T-helper 2 cell treated with Interferon-gamma antibody and Interleukin-4, amounts not matched to agents 5 μg/mL and 100 μg/mL, for 36 hours (primary cell): ENCODE data around the gene USP37.

Experiments
- DNase-seq: peaks from one replicate; pipeline ENCODE4 v3.0.0; 2021; ENCODE audit warnings: low spot score
- H3K27ac Mint-ChIP-seq: one replicate; pipeline ENCODE4 v1.8.0; 2021; ENCODE audit warnings: mild to moderate bottlenecking, mixed read lengths
- H3K27me3 Mint-ChIP-seq: one replicate; pipeline ENCODE4 v1.8.0; 2021; ENCODE audit warnings: low read depth, mixed read lengths
- H3K36me3 Mint-ChIP-seq: one replicate; pipeline ENCODE4 v1.8.0; 2021; ENCODE audit warnings: low read depth, mixed read lengths
- H3K4me1 Mint-ChIP-seq: one replicate; pipeline ENCODE4 v1.8.0; 2021; ENCODE audit warnings: low read depth, mixed read lengths
- H3K4me3 Mint-ChIP-seq: one replicate; pipeline ENCODE4 v1.8.0; 2022; ENCODE audit warnings: mild to moderate bottlenecking, moderate library complexity, mixed read lengths
- H3K9me3 Mint-ChIP-seq: one replicate; pipeline ENCODE4 v1.8.0; 2021; ENCODE audit warnings: mixed read lengths

The USP37 gene

GRCh38 chr2:218422403-218423086 is 145.6 kb downstream of the USP37 start:
- H3K36me3 Mint-ChIP-seq: no peaks in the 10 kb centered on the region
- DNase-seq: no peak
- H3K4me1 Mint-ChIP-seq: no peaks in the 10 kb centered on the region
- no peak overlapping the region for H3K27ac Mint-ChIP-seq
- H3K9me3 Mint-ChIP-seq: no peaks in the 10 kb centered on the region
- H3K4me3 Mint-ChIP-seq: no peak overlapping the region
- no peaks in the 10 kb centered on the region for H3K27me3 Mint-ChIP-seq

GRCh38 chr2:218421027-218421426 is 147.1 kb downstream of the USP37 start:
- Mint-ChIP-seq H3K4me1 (no peaks in the 10 kb centered on the region), H3K9me3 (no peaks in the 10 kb centered on the region), H3K27me3 (no peaks in the 10 kb centered on the region), H3K36me3 (no peaks in the 10 kb centered on the region), H3K27ac (no peak overlapping the region), H3K4me3 (no peak overlapping the region)
- DNase-seq: no peak

GRCh38 chr2:218419630-218420216 is 148.4 kb downstream of the USP37 start:
- Mint-ChIP-seq H3K4me1 (no peaks in the 10 kb centered on the region), H3K36me3 (no peaks in the 10 kb centered on the region), H3K4me3 (no peak overlapping the region), H3K27me3 (no peaks in the 10 kb centered on the region), H3K9me3 (no peaks in the 10 kb centered on the region), H3K27ac (no peak overlapping the region)
- no peak for DNase-seq

- Mint-ChIP-seq H3K4me1 (no peaks in the 10 kb centered on the region), H3K36me3 (no peaks in the 10 kb centered on the region), H3K9me3 (no peaks in the 10 kb centered on the region), H3K4me3 (no peak within 1 kb of the TSS), H3K27me3 (no peaks in the 10 kb centered on the region), H3K27ac (no peak within 1 kb of the TSS)
- DNase-seq: no peak
Observed at GRCh38 chr2:218418717-218419458, 149.3 kb downstream of the USP37 start, which contains the start of gene VIL1. TSS of gene VIL1 (plus strand) at chr2:218419123. CDS start at chr2:218423779, 4,656 bp downstream.

GRCh38 chr2:218418321-218418716 is 149.8 kb downstream of the USP37 start:
- no peaks in the 10 kb centered on the region for H3K9me3 Mint-ChIP-seq

GRCh38 chr2:218407717-218408116 is 160.4 kb downstream of the USP37 start:
- Mint-ChIP-seq H3K36me3 (peaks cover 22% of the 10 kb centered on the region), H3K27ac (peak overlapping the region; percentile 28), H3K4me1 (peaks cover 33% of the 10 kb centered on the region), H3K9me3 (no peaks in the 10 kb centered on the region), H3K4me3 (peak overlapping the region; percentile 33), H3K27me3 (no peaks in the 10 kb centered on the region)
- DNase-seq: no peak

More at GRCh38 chr2:218418321-218418716, 149.8 kb downstream of the USP37 start:
- no peak overlapping the region for H3K27ac Mint-ChIP-seq
- DNase-seq: no peak
- H3K27me3 Mint-ChIP-seq: no peaks in the 10 kb centered on the region
- H3K36me3 Mint-ChIP-seq: no peaks in the 10 kb centered on the region
- no peak overlapping the region for H3K4me3 Mint-ChIP-seq
- no peaks in the 10 kb centered on the region for H3K4me1 Mint-ChIP-seq

- Mint-ChIP-seq H3K4me3 (peak overlapping the region; percentile 77), H3K9me3 (no peaks in the 10 kb centered on the region), H3K27ac (peak overlapping the region; percentile 90), H3K4me1 (peaks cover 35% of the 10 kb centered on the region), H3K27me3 (no peaks in the 10 kb centered on the region), H3K36me3 (peaks cover 28% of the 10 kb centered on the region)
- peak; percentile 55 for DNase-seq
Observed at GRCh38 chr2:218406949-218407618, 161.1 kb downstream of the USP37 start.

- H3K27me3 Mint-ChIP-seq: no peaks in the 10 kb centered on the region
- peak; percentile 92 for DNase-seq
- H3K36me3 Mint-ChIP-seq: peaks cover 33% of the 10 kb centered on the region
- no peaks in the 10 kb centered on the region for H3K9me3 Mint-ChIP-seq
- peak overlapping the region; percentile 90 for H3K27ac Mint-ChIP-seq
- H3K4me1 Mint-ChIP-seq: peaks cover 35% of the 10 kb centered on the region
- peak overlapping the region; percentile 78 for H3K4me3 Mint-ChIP-seq
Observed at GRCh38 chr2:218406209-218406948, 161.8 kb downstream of the USP37 start.

GRCh38 chr2:218405746-218406208 is 162.4 kb downstream of the USP37 start:
- H3K9me3 Mint-ChIP-seq: no peaks in the 10 kb centered on the region
- H3K4me3 Mint-ChIP-seq: peak overlapping the region; percentile 78
- H3K27me3 Mint-ChIP-seq: no peaks in the 10 kb centered on the region
- H3K4me1 Mint-ChIP-seq: peaks cover 35% of the 10 kb centered on the region
- H3K27ac Mint-ChIP-seq: peak overlapping the region; percentile 83
- peaks cover 35% of the 10 kb centered on the region for H3K36me3 Mint-ChIP-seq
- DNase-seq: no peak

- no peak for DNase-seq
- Mint-ChIP-seq H3K27me3 (no peaks in the 10 kb centered on the region), H3K4me1 (peaks cover 35% of the 10 kb centered on the region), H3K9me3 (no peaks in the 10 kb centered on the region), H3K4me3 (peak overlapping the region; percentile 78), H3K36me3 (peaks cover 36% of the 10 kb centered on the region), H3K27ac (peak overlapping the region; percentile 83)
Observed at GRCh38 chr2:218405086-218405745, 162.9 kb downstream of the USP37 start.

GRCh38 chr2:218404351-218405085 is 163.6 kb downstream of the USP37 start:
- Mint-ChIP-seq H3K9me3 (no peaks in the 10 kb centered on the region), H3K4me1 (peaks cover 35% of the 10 kb centered on the region)

GRCh38 chr2:218403810-218404209 is 164.3 kb downstream of the USP37 start:
- H3K9me3 Mint-ChIP-seq: no peaks in the 10 kb centered on the region
- peak overlapping the region; percentile 41 for H3K27ac Mint-ChIP-seq
- peak overlapping the region; percentile 49 for H3K4me3 Mint-ChIP-seq
- H3K4me1 Mint-ChIP-seq: peaks cover 35% of the 10 kb centered on the region
- no peak for DNase-seq
- H3K27me3 Mint-ChIP-seq: no peaks in the 10 kb centered on the region
- H3K36me3 Mint-ChIP-seq: peaks cover 37% of the 10 kb centered on the region

More at GRCh38 chr2:218404351-218405085, 163.6 kb downstream of the USP37 start:
- Mint-ChIP-seq H3K27me3 (no peaks in the 10 kb centered on the region), H3K27ac (peak overlapping the region; percentile 39), H3K36me3 (peaks cover 37% of the 10 kb centered on the region), H3K4me3 (no peak overlapping the region)
- no peak for DNase-seq
